OCI-LY3 (cell line): ENCODE results near the gene OR1E1.

Source experiments
- CTCF ChIP-seq: fragments of 200-600, 300-600 bp; sonication (generic); IDR thresholded peaks from 2 replicates; pipeline ENCODE4 v1.5.1; 2014; ENCODE audit warnings: antibody characterized with exemption, low read length, low read depth
- EZH2phosphoT487 ChIP-seq: fragments of 200-600 bp; shearing (Covaris generic); IDR thresholded peaks from 2 replicates; pipeline ENCODE4 v1.6.1; 2018; ENCODE audit warnings: antibody characterized with exemption, mixed run types, low read depth

- TF ChIP-seq CTCF (no peak), EZH2phosphoT487 (no peak)
Observed at GRCh38 chr17:3400055-3400454, 1.8 kb upstream of the OR1E1 start.
